Cerebellar nuclear complex (tissue), 1 donor: Measurements from ENCODE around the gene MED23.

Source experiments
- DNase-seq, 2 experiments: peaks; one replicate each; lab custom pipeline; 2025; lab: John Stamatoyannopoulos, UW

The MED23 gene

GRCh38 chr6:131641554-131641953 lies 13.5 kb upstream of the MED23 start:
- DNase-seq = no peak

DNA sequence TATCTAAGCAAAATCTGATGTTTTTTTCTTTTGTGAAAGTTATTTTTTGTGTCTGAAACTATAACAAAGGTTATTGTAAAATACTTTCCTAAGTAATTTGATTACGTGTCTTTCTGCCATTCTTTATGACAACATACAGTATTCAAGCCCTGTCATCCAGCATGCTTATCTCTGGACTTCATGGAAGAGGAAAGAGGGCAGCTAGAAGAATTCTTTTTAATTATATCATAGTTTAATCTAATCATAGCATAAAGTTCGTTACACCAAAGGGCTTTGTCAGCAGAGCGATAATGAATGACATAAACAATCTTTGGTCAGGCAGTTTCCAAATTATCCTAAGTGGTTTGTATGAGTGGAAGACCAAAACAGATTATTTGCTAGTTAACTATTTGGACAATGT lies 12.5 kb upstream of the MED23 start:
- no peak for DNase-seq

DNA sequence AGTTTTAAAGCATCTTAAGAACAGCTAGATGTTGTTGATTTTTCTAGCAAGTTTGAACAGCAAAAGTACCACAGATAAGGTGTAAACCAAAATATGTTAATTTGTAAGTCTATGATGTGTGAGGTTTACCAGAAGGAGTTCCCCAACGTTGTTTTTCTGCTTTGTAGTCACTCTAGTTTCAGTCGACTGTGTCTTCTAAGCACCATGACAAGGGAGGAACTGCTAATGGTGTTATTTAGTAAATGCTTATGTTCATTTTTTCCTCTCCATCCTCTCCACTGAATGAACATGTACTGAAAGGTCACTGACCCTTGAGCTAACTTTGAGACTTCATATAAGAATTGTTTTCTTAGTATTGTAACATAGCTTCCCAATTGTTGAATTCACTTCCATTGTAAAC lies 12.1 kb upstream of the MED23 start:
- DNase-seq = no peak

GRCh38 chr6:131638013-131638412 lies 10.0 kb upstream of the MED23 start:
- DNase-seq = no peak

- no peak for DNase-seq
Measured at GRCh38 chr6:131636880-131637792, 9.1 kb upstream of the MED23 start, which contains the start of gene ENPP3. TSS of gene ENPP3 (plus strand) at chr6:131637302. CDS start at chr6:131637385, 83 bp downstream.

GRCh38 chr6:131635384-131636340 lies 7.6 kb upstream of the MED23 start:
- DNase-seq = no peak

GRCh38 chr6:131631625-131632289 lies 3.7 kb upstream of the MED23 start:
- DNase-seq = no peak

- no peak for DNase-seq
Measured at GRCh38 chr6:131629651-131630050, 1.6 kb upstream of the MED23 start.

- no peak for DNase-seq
Measured at GRCh38 chr6:131628726-131629125, 684 bp upstream of the MED23 start.

DNA sequence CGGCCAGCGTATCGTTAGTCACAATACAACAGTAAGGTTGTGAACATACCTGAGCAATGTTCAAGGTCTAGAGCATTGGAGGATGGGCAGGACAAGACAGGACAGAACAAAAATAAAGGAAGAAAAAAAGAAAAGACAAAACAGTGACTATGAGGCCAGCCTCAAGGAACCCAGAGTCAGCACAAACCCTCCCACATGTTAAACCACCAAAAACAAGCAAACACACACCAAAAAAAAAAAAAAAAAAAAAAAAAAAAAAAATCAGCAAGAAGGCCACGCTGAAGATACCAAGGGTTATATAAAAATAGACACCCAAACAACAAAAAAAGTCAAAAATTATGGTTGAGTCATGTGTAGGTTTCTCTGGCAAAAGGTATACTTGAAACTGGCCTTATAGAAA lies 12.8 kb downstream of the MED23 start:
- DNase-seq = no peak

- DNase-seq = no peak
Measured at GRCh38 chr6:131613296-131613925, 14.6 kb downstream of the MED23 start.

GRCh38 chr6:131602781-131603312 lies 25.2 kb downstream of the MED23 start:
- DNase-seq = no peak

GRCh38 chr6:131600716-131601115 lies 27.3 kb downstream of the MED23 start:
- no peak for DNase-seq

- no peak for DNase-seq
Measured at GRCh38 chr6:131597446-131597845, 30.6 kb downstream of the MED23 start.

DNA sequence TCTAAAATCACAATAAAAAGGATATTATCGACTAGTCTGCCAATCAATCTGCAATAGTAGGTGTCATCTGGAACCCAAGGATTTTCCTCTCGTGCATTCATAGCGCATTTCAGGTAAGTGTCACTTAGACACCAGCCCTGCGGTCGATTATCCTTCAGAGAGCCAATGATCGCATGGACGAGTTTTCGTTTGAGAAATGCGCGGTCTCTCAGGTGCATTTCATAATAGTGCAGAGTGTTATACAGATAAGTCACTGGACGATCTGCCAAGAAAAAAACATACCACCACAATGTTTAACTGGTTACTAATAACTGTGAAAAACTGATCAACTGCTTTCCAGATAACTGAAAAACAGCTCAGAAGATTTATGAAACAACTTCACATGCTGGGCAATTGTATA lies 34.0 kb downstream of the MED23 start:
- DNase-seq = no peak

DNA sequence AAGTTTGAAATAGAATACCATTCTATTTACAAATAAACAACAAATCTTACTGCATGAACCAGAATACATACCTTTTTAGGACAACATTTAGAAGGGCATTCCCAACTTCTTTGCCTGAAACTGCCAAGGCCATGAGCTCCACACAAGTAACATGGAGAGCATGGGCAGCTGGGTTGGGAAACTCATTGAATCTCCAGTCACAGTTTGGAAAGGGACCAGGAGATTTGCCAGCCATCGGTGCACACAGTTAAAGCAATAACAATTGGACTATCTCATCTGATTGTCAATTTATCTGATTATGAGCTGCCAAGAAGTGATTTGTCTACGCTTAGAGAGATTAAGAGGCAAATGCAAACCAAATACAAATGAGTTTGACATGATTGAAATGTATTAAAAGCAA lies 35.1 kb downstream of the MED23 start:
- DNase-seq = no peak

DNA sequence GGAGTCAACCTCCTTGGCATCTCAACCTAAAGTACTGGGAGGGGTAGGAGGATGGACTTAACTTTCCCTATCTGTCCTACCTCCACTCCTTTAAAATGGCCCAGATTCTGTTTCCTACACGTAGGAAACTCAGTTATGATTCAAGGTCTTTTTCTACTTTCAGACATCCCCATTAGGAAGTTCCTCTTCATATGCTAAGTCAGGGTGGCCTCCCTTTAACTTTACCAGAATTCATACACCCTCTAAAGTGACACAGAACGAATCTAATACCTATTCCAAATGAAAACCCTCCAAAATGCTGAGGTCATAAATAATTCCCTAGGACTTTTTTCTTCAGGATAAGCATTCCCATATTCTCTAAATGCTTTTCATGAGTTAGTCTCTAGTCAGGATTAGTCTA lies 39.4 kb downstream of the MED23 start:
- no peak for DNase-seq

- no peak for DNase-seq
Measured at GRCh38 chr6:131587909-131588308, 40.1 kb downstream of the MED23 start.

DNA sequence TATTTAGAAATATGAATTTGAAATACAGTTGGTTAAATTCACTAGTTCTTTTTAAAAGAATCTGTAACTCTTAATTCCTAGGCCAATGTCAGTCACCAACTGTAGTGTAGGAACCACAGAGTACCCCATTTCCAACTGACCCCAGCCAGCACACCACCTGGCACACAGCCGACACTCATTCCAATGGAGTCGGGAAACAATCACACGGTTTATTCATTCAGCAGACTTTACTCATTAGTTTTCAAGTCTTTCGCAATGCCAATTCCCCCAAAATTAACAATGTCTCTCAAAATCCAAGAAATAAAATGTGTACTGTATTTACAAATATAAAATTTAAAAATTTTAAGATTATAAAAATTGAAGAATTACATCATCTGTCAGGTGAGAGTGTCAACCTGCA lies 41.5 kb downstream of the MED23 start:
- DNase-seq = no peak

DNA sequence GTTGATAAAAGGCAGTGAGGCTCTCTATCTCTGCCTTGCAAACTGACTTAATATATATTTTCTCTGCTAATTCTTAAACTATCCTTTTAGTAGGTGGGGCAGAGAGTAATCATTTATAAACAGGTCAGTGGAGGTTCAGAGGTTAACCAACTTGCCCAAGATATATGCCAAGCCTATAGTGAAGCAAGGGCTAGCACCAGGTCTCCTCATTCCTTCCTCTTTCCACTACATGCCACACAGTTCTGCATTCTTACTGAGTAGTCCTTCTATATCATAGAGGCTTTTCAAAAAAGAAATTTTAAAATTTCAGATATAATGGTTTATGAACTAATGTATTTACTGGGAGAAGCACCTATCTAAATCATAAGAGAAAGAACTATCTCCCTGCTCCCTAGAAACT lies 46.5 kb downstream of the MED23 start:
- no peak for DNase-seq

DNA sequence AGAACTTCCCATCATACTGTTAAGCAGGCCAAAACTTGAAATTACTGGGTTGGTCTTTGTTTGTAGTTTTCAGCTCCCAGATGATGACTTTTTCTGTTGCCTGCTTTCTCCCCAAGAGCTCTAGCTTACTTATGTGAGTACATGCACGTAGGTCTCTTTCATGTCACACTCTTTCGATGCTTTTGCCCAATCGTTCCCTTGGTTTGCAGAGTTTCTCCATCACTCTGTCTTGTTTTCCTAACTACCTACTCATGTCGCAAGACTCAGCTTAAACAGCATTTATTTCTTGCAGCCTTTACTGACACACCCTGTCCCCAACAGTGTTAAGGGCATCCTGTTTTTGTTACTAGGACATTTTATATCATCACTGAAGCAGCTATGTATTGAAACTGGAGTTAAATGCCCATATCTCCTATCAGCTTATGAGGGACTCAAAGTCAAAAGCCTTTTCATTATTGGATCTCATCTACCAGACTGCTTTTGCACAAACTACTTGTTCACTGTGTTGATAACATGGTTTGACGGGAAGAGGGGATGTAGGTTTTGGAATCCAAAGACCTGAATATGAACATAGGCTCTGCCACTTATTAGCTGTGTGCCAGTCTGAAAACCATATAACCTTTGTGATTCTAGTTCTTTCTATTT lies 52.1 kb downstream of the MED23 start:
- DNase-seq = no peak
